Measurements from ENCODE around the gene TRMT2B. TPM values are rescaled to one million over a fixed set of nuclear protein-coding genes. Genes with fewer than 3 reads are reported as not detected.

TRMT2B gene
- total and polyA plus RNA-seq, 2 experiments from 2014 or later = 5.4 to 18.6 TPM

DNA sequence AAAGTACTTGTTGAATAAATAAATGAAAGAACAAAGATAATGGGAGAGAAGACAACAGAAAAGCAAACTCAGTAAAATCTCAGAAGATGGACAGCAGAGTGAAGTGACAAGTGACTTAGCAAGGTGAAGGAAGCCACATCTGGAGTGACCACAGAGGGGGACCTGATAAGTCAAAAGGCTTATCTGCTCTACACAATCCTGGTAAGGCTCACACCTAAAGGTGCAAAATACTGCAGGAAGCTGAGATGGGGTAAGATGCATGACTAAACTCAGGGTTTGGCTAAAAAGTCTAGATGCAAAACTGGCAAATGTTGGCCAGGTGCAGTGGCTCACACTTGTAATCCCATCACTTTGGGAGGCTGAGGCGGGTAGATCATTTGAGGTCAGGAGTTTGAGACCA, 22.2 kb downstream of the TRMT2B start:
- Histone ChIP-seq H3K4me3 (no peak overlapping the region), H3K9me2 (ENCODE audit: insufficient read depth) (no peaks in the 10 kb centered on the region), H3K79me2 (replicated peaks; ENCODE audit: insufficient read depth) (no peaks in the 10 kb centered on the region), H2AFZ (no peak overlapping the region), H3K27me3 (ENCODE audit: insufficient read depth) (no peaks in the 10 kb centered on the region), H3K36me3 (ENCODE audit: insufficient read depth) (no peaks in the 10 kb centered on the region), H3K4me1 (ENCODE audit: insufficient read depth) (no peaks in the 10 kb centered on the region), H3F3A (replicated peaks; ENCODE audit: low read depth) (no peaks in the 10 kb centered on the region), H3K27ac (ENCODE audit: low read depth) (no peak overlapping the region), H3K4me2 (no peak overlapping the region), H4K20me1 (replicated peaks; ENCODE audit: insufficient read depth) (no peaks in the 10 kb centered on the region)
- no peak for ATAC-seq
- H3K27ac Mint-ChIP-seq = no peak overlapping the region
- H3K4me1 Mint-ChIP-seq = no peaks in the 10 kb centered on the region
- H3K4me3 Mint-ChIP-seq = no peak overlapping the region
- TF ChIP-seq EZH2phosphoT487 (IDR thresholded peaks at IDR 0.05; ENCODE audit: unreplicated experiment) = no peak
- TF ChIP-seq JUNB (IDR thresholded peaks at IDR 0.05; ENCODE audit: unreplicated experiment) = no peak
- no peak for TF ChIP-seq CREB1 (CRISPR knock-in tag; IDR thresholded peaks at IDR 0.05; ENCODE audit: low read depth)
- TF ChIP-seq STAT1 (IDR thresholded peaks at IDR 0.05; ENCODE audit: unreplicated experiment) = no peak
- TF ChIP-seq, protein P1, sequence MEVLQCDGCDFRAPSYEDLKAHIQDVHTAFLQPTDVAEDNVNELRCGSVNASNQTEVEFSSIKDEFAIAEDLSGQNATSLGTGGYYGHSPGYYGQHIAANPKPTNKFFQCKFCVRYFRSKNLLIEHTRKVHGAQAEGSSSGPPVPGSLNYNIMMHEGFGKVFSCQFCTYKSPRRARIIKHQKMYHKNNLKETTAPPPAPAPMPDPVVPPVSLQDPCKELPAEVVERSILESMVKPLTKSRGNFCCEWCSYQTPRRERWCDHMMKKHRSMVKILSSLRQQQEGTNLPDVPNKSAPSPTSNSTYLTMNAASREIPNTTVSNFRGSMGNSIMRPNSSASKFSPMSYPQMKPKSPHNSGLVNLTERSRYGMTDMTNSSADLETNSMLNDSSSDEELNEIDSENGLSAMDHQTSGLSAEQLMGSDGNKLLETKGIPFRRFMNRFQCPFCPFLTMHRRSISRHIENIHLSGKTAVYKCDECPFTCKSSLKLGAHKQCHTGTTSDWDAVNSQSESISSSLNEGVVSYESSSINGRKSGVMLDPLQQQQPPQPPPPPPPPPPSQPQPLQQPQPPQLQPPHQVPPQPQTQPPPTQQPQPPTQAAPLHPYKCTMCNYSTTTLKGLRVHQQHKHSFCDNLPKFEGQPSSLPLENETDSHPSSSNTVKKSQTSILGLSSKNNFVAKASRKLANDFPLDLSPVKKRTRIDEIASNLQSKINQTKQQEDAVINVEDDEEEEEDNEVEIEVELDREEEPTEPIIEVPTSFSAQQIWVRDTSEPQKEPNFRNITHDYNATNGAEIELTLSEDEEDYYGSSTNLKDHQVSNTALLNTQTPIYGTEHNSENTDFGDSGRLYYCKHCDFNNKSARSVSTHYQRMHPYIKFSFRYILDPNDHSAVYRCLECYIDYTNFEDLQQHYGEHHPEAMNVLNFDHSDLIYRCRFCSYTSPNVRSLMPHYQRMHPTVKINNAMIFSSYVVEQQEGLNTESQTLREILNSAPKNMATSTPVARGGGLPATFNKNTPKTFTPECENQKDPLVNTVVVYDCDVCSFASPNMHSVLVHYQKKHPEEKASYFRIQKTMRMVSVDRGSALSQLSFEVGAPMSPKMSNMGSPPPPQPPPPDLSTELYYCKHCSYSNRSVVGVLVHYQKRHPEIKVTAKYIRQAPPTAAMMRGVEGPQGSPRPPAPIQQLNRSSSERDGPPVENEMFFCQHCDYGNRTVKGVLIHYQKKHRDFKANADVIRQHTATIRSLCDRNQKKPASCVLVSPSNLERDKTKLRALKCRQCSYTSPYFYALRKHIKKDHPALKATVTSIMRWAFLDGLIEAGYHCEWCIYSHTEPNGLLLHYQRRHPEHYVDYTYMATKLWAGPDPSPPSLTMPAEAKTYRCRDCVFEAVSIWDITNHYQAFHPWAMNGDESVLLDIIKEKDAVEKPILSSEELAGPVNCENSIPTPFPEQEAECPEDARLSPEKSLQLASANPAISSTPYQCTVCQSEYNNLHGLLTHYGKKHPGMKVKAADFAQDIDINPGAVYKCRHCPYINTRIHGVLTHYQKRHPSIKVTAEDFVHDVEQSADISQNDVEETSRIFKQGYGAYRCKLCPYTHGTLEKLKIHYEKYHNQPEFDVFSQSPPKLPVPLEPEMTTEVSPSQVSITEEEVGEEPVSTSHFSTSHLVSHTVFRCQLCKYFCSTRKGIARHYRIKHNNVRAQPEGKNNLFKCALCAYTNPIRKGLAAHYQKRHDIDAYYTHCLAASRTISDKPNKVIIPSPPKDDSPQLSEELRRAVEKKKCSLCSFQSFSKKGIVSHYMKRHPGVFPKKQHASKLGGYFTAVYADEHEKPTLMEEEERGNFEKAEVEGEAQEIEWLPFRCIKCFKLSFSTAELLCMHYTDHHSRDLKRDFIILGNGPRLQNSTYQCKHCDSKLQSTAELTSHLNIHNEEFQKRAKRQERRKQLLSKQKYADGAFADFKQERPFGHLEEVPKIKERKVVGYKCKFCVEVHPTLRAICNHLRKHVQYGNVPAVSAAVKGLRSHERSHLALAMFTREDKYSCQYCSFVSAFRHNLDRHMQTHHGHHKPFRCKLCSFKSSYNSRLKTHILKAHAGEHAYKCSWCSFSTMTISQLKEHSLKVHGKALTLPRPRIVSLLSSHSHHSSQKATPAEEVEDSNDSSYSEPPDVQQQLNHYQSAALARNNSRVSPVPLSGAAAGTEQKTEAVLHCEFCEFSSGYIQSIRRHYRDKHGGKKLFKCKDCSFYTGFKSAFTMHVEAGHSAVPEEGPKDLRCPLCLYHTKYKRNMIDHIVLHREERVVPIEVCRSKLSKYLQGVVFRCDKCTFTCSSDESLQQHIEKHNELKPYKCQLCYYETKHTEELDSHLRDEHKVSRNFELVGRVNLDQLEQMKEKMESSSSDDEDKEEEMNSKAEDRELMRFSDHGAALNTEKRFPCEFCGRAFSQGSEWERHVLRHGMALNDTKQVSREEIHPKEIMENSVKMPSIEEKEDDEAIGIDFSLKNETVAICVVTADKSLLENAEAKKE (CRISPR knock-in tag; IDR thresholded peaks at IDR 0.05) = no peak
- TF ChIP-seq EZH2 (IDR thresholded peaks at IDR 0.05; ENCODE audit: low read depth, unreplicated experiment) = no peak
- TF ChIP-seq NANOG (IDR thresholded peaks at IDR 0.05; ENCODE audit: borderline replicate concordance) = no peak
- TF ChIP-seq, protein P2, sequence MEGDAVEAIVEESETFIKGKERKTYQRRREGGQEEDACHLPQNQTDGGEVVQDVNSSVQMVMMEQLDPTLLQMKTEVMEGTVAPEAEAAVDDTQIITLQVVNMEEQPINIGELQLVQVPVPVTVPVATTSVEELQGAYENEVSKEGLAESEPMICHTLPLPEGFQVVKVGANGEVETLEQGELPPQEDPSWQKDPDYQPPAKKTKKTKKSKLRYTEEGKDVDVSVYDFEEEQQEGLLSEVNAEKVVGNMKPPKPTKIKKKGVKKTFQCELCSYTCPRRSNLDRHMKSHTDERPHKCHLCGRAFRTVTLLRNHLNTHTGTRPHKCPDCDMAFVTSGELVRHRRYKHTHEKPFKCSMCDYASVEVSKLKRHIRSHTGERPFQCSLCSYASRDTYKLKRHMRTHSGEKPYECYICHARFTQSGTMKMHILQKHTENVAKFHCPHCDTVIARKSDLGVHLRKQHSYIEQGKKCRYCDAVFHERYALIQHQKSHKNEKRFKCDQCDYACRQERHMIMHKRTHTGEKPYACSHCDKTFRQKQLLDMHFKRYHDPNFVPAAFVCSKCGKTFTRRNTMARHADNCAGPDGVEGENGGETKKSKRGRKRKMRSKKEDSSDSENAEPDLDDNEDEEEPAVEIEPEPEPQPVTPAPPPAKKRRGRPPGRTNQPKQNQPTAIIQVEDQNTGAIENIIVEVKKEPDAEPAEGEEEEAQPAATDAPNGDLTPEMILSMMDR (conservative IDR thresholded peaks at IDR 0.05; ENCODE audit: low read depth in 2 of 2) = no peak
- TF ChIP-seq POLR2AphosphoS5 (IDR thresholded peaks at IDR 0.05; ENCODE audit: low read depth) = no peak
- TF ChIP-seq ZNF114 (CRISPR knock-in tag; IDR thresholded peaks at IDR 0.05) = no peak
- TF ChIP-seq, protein P3, sequence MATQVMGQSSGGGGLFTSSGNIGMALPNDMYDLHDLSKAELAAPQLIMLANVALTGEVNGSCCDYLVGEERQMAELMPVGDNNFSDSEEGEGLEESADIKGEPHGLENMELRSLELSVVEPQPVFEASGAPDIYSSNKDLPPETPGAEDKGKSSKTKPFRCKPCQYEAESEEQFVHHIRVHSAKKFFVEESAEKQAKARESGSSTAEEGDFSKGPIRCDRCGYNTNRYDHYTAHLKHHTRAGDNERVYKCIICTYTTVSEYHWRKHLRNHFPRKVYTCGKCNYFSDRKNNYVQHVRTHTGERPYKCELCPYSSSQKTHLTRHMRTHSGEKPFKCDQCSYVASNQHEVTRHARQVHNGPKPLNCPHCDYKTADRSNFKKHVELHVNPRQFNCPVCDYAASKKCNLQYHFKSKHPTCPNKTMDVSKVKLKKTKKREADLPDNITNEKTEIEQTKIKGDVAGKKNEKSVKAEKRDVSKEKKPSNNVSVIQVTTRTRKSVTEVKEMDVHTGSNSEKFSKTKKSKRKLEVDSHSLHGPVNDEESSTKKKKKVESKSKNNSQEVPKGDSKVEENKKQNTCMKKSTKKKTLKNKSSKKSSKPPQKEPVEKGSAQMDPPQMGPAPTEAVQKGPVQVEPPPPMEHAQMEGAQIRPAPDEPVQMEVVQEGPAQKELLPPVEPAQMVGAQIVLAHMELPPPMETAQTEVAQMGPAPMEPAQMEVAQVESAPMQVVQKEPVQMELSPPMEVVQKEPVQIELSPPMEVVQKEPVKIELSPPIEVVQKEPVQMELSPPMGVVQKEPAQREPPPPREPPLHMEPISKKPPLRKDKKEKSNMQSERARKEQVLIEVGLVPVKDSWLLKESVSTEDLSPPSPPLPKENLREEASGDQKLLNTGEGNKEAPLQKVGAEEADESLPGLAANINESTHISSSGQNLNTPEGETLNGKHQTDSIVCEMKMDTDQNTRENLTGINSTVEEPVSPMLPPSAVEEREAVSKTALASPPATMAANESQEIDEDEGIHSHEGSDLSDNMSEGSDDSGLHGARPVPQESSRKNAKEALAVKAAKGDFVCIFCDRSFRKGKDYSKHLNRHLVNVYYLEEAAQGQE (IDR thresholded peaks at IDR 0.05; ENCODE audit: unreplicated experiment) = no peak
- TF ChIP-seq ZNF331 (CRISPR knock-in tag; IDR thresholded peaks at IDR 0.05; ENCODE audit: low read depth) = no peak
- TF ChIP-seq, protein P4, sequence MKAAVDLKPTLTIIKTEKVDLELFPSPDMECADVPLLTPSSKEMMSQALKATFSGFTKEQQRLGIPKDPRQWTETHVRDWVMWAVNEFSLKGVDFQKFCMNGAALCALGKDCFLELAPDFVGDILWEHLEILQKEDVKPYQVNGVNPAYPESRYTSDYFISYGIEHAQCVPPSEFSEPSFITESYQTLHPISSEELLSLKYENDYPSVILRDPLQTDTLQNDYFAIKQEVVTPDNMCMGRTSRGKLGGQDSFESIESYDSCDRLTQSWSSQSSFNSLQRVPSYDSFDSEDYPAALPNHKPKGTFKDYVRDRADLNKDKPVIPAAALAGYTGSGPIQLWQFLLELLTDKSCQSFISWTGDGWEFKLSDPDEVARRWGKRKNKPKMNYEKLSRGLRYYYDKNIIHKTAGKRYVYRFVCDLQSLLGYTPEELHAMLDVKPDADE (IDR thresholded peaks at IDR 0.05) = no peak
- H3K27me3 Mint-ChIP-seq (ENCODE audit: insufficient read depth, low read depth, poor library complexity) = no peaks in the 10 kb centered on the region
- DNase-seq (ENCODE audit: low spot score) = no peak
- no peaks in the 10 kb centered on the region; the same call in 2 of the 3 replicates for H3K9me3 Mint-ChIP-seq
- H3K36me3 Mint-ChIP-seq (ENCODE audit: low read depth) = peaks cover 15% of the 10 kb centered on the region
